ENCODE measurements around the gene SEPTIN1.
A peak's percentile ranks its signal among the peaks of the same experiment; 100 is the strongest.
"Not testable (repeated sequence)": the region's sequence is repeated elsewhere in the genome, so short reads cannot be mapped to it uniquely, and the experiment has no call there.

Gene SEPTIN1

DNA sequence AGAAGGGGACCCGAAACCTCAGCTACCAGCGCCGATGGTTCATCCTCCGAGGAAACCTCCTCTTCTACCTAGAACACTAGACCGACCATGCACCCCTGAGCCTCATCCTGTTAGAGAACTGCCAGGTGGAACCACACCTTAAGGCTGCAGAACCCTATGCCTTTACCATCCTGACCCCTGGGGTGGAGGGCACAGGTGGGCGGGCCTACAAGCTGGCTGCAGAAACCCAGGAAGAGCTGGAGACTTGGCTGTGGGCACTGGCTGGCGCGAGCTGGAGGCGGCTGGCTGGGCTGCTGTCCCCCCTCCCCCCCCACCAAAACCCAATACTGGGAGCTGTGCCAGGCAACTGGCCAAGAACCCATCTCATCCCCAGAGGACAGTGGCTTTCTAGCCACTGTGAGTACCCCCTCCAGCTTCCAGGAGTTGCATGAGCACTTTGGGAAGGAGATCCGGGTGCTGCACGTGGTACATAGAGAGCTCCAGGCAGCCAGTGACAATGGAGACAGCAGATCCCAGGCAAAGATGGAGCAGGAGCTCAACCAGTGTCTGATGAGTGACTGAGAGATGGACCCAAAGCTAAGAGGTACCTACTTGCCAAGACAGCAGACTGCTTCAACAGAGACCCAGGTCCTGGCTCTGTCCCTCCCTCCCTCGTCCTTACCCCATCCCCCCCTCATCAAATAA, 25.8 kb downstream of the SEPTIN1 start:
- no peak for DNase-seq

DNA sequence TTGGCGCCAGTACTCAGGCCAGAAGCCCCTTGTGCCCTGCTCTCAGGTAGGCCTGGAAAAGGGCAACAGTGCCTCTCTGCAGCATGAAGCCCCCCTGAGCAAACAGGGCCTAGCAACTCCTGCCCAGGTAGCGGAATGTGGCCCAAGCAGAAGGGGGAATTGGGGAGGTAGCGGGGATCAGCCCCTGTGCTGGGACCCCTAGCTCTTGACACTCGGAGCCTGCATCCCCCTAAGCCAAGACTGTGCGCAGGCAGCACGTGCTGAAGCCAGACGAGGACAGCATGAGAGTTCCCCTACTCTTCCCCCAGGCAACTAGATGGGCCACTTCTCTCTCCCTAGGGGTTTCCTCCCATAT, 26.4 kb downstream of the SEPTIN1 start:
- no peak for DNase-seq

DNA sequence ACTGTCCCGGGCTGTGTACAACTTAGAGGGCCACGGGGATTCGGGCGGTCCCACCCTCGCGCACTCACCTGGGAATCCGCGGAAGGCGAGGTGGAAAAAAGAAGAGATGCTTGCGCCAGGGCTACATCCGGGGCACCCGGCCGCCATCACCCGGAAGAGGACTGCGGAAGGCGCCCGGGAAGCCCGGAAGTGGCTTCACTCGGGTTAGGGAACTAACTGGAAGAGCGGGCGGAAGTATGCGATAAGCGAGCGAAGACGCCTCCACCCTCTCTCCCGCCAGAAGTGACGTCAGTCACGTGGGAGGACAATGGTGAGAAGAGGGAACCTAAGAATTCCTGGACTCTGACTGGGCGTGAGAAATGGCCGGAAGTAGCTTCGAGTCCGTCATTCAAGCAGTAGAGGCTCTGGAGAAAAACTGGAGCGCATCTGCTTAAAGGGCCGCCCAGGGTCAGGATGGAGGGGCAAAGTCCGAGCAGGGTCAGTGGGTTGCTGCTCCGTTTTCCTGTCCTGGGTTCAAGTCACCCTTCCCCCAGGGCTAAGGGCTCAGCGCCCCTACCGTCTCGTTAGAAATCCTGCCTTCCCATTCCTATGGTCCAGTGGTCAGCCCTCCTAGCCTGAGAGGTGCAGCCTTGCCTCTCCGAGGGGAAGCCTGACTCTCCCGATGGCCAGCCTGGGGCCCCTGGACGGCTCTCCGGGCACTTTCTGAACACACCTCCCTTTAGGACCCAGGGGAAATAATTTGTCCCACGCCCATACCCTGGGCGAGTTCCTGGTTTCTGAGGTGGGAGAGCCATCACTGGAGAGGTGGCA, 27.0 kb downstream of the SEPTIN1 start, which contains the start of gene CD2BP2:
Gene CD2BP2 (minus strand): TSS at position 165 of the 810 bp plus-strand sequence. CDS start 627 bp downstream, outside the sequence.
- DNase-seq, result peak; percentile 90

DNA sequence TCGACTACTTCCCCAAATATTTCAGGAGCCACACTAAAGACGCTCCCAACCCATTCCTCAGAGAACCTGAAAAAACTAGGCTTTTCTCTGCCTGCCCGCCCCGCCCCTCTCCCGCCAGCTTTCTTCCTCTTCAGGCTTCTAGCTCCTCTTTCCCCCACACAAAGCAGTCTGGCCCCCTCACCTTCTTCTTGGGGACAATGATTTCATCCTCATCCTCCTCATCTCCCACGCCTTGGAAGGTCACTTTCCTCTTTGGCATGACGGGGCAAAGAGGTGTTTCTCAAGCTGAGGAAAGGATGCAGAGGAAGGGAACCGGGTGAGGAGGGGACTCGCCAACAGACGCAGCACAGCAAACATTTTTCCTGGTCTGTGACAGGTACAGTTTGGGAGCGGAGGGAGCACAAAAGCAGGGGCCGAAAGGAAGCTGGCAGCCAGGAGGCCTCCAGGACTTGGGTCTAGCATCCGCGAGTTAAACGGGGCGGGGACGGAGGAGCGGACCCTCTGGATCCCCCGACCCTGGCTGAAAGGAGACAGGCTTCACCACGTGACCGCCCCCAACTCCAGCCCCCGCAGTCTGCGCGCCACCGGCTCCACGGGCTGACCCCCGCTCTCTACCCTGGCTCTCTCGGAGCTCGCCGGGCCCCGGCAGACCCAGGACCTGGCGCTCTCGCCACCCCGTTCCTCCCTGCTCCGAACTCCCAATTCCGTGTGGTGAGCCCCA, 27.8 kb downstream of the SEPTIN1 start:
- DNase-seq, result no peak

DNA sequence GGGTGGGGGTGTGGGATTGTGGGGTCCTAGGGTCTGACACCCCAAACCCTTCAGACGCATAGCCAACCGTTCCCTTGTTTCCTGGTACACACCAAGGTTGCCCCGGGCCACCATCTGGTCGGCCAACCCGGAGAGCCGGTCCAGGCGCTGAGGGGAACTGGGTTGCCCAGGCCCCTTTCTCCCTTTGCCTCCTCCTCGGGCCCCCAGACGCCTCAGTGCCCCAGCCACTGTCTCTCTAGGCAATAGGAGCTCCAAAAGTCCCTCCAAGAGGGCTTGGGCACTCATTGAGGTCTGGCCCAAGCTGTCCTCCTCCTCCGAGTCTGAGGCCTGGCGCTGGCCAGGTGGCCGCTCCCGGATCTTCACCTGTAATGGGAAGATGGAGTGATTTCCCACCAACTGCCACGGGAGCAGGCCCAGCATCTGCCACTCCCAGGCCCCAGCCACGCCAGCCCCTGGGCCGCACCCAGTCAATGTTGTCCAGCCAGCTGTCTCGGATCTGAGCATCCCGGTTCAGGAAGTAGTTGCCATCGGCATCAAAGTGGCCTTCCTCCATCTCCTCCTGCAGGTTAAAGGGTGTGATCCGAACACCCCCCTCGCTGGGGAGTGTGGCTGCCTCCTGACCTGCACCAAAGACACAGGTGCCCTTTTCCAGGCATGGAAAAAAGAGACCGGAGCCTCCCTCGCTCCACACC, 28.8 kb downstream of the SEPTIN1 start:
- DNase-seq, result no peak

DNA sequence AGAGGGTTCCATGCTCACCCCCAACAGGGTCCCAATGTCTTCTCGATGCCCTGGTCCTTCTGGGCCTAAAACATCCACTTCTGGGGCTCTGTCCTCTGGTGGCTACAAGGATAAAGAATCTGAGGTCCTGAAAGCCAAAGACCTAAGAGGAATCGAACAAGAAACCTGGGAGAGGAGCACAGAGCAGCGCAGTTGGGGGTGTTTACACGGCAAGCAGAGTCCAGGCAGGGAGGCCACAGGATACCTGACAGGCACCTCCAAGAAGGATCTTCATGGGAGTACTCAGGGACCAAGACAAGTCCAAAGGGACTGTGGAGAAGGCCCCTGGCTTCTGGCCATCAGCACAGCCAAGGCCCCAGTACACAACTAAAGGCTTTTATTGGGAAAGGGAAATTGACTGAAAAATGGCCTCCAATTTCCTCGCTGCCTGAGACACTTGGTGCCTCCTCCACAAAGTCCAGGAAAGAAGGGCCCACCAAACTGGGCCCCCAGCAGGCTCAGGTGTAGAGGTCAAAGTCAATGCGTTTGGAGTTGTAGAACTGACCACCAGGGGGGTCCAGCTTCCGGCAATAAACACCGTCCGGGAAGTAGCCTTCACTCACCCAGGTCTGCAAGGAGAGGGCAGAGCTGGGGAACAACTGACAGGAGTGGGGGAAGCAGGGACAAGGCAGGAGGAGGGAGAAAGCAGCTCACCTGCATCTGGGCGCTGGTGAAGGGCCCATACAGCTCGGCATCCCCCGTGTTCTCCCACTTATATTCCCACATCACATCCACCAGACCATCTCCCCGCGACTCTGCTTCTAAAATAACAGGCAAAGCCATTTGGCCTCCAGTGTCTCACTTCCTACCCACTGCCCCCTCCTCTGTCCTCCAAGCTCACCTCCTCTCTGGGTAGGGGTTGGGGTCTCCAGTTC, 29.6 kb downstream of the SEPTIN1 start:
- DNase-seq, result no peak

DNA sequence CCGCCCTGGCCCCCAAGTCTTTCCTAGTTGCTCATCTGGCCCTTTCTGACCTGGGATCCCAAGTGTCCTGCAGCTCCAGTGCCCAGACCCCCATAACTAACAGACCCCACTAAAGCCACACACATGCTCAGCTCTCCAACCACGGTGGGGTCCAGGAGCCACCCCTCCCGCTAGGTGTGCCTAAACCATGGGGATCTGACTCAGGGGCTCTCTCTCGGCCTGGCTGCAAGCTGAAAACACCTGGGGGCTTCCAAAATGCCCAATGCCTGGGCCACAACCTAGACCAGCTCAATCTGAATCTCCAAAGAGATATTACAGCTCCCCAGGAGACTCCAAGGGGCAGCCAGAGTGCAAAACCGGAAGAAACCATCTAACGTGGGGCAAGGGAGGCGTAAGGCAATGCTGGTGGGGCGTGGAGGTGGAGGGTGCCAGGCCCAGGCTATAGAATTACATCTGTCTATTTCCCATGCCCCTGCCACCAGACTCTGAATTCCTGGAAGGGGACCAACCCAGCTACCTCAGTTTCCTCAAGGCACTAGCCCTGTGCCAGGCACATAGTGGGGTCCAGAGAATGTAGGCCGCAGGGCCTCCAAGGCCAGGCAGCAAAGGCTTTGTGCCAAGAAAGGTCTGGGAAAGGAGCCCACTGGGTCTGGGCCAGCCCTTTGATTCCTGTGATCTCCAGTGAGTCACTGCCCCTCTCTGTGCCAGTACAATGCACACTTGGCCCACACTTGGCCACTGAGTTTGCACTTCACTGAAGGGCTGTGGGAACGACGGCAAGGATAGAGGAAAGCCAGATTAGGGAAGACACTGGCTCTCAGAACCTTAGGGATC, 30.6 kb downstream of the SEPTIN1 start:
- DNase-seq, result no peak

DNA sequence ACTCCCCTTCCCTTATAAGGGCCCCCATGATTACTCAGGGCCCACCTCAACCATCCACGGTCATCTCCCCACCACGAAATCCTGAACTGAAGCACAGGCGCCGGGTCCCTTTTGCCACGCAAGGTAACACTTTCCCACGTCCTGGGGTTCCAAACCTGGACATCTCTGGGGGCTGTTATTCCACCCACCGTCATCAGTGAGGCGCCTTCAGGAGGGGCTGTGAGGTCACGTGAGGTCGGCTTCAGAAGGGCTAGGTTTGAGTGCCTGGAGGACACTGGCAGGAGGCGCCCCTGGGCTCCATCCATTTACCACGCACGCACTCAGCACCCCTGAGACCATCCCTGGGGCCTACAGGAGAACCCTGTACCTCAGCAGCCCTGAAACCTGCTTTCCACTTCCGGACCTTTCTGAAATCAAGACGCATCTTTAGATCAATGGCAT, 31.3 kb downstream of the SEPTIN1 start:
- no peak for DNase-seq

DNA sequence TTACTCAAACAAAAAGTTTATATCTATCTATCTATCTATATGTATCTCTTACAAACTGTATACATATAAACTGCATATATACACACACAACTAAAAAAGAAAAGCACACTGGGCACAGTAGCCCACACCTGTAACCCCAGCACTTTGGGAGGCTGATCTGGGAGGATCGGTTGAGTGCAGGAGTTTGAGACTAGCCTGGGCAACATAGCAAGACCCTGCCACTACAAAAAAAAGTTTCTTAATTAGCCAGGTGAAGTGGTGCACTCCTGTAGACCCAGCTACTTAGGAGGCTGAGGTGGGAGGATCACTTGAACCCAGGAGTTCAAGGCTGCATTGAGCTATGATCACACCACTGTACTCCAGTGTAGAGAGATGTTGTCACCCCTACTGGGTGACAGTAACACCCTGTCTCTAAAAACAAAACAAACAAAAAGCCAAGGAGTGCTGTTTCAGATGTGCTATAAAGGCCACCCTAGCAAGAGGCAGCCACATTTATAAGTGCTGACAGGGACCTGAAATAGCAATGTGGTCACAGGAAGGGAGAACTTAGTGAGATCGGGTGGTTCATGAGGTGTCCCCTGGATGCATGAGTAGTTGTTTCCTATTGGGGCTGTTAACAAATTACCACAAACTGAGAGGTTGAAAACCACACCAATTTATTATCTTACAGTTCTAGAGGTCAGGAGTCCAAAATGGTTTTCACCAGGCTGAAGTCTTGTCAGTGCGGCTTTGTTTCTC, 32.1 kb downstream of the SEPTIN1 start:
- no peak for DNase-seq

DNA sequence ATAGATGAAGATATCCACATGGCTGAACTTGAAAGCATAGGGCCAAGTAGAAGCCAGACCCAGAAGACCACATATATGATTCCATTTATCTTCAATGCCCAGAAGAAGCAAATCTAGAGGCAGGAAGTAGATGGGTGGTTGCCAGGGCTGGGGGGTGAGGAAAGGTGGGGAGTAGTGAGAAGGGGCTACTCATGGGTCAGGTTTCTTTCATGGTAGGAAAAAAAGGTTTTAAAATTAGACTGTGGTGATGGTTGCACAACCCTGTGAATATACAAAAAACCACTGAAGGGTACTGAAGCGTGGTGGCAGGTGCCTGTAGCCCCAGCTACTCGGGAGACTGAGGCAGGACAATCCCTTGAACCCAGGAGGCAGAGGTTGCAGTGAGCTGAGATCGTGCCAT, 32.7 kb downstream of the SEPTIN1 start:
- no peak for DNase-seq

DNA sequence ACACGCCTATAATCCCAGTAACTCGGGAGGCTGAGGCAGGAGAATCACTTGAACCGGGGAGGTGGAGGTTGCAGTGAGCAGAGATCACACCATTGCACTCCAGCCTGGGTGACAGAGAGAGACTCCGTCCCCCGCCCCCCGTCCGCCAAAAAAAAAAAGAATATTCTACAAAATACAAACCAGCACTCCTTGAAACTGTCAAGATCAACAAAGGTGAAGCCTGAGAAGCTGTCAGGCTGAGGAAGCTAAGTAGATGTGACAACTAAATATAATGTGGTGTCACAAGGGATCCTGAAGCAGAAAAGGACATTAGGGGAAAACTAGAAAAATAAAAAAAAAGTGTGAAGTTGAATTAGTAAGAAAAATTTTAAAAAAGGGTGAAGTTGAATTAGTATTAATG, 33.4 kb downstream of the SEPTIN1 start:
- no peak for DNase-seq

DNA sequence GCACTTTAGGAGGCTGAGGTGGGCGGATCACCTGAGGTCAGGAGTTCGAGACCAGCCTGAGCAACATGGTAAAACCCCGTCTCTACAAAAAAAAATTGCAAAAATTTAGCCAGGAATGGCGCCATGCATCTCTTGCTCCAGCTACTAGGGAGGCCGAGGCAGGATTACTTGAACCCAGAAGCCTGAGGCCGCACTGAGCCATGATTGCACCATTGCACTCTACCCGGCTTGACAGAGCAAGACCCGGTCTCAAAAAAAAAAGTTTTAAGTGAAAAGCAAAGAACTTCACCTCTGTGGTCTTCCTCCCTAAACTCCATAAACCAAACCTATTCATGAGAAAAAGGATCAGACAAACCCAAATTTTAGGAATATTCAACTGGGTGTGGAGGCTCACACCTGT, 34.2 kb downstream of the SEPTIN1 start:
- DNase-seq, result no peak

DNA sequence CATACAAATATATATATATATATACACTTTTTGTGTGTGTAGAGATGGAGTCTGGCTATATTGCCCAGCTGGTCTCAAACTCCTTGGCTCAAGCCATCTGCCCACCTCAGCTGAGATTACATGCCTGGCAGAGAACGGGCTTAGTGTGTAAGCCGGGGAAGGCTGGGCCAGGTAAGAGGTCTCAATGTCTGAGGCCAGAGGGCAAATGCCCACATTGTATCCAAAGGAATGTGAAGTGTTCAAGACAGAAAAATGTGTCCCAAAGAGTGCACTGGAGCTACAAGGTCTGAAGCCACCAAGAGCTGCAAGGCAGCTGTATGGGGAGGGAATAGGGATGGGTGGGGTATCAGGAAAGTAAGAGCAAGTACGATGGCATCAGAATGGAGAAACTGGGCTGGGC, 36.1 kb downstream of the SEPTIN1 start:
- no peak for DNase-seq

DNA sequence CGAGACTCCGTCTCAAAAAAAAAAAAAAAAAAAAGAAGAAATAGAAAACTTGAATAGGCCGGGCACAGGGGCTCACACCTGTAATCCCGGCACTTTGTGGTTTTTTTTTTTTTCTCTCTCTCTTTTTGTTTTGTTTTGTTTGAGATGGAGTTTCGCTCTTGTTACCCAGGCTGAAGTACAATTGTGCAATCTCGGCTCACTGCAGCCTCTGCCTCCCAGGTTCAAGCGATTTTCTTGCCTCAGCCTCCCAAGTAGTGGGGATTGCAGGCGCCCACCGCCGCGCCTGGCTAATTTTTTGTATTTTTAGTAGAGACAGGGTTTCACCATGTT, 38.9 kb downstream of the SEPTIN1 start:
- DNase-seq, result not testable (repeated sequence)

DNA sequence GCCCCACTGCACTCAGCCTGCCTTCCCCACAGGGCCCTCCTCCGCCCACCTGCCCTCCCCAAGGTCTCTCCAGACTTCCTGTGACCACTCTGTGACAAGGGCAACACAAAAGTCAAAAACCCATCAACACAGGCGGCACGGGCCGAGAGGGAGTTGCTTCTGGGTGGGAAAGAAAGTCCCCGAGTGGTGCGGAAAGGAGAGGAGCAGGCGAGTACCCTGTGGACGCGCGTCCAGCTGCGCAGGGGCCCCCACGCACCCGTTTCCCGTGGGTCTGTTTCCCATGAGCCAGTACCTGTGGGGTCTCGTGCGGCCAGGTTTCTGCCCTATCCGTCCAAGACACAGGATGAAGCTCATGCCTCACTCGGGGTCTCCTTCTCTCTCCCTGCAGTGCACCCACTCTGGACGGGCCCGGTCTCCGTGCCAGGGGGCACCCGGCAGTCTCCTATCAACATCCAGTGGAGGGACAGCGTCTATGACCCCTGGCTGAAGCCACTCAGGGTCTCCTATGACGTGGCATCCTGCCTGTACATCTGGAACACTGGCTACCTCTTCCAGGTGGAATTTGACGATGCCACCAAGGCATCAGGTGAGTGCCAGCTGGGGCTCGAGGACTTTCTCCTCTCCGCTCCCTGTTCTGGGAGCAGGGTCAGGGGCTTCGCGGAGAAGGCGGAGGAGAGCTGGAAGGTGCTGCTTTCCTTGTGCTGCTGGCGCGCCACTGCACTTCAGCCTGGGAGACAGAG, 39.4 kb downstream of the SEPTIN1 start:
- DNase-seq, result no peak

DNA sequence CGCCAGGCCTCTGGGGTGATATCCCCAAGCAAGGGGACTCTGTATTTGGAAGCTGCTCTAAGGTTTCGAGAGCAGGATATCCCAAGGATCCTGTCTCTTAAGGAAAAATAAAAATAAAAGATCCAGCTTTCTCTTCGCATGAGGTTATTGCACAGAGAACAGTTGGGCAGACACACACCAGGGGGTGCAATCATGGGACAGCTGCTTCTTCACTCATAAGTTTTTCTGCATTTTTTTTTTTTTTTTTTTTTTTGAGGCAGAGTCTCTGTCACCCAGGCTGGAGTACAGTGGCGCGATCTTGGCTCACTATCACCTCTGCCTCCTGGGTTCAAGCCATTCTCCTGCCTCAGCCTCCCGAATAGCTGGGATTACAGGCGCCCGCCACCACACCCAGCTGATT, 40.4 kb downstream of the SEPTIN1 start:
- DNase-seq, result not testable (repeated sequence)

DNA sequence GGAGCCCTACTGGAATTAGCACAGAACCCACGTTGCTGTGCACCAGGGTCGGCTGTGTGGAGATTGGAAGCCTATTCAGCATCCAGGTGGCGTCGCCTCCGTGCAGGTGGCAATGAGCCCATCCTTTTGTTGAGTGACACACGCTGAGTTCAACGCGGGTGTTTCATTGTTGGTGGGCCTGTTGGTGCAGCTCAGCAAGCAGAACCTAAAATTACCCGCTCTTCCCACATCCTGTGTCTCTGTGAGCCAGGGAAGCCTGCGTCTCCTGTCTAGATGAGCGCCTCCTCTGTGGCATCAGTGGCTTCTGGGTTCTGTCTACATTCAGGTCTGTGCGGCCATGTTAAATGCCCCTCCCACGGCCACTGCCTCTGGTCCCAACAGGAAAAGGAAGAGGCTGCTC, 41.7 kb downstream of the SEPTIN1 start:
- DNase-seq, result no peak

DNA sequence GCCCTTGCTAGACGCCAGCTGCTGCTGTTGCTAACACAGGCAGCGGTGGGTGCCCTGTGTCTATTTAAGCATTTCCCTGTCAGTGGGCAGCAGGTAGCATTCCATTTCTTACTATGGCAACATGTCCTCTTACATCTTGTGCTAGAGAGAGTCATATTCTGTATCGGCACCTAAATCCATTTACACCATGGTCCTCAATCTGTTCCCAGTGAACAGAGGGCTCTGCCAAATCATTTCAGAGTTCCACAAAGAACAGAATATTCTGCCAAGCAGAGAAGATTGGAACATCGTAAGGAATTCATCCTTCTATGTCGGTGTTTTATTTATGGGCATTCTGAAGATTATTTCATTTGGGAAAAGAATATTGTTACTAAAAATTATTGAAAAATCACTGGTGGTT, 43.6 kb downstream of the SEPTIN1 start:
- not testable (repeated sequence) for DNase-seq

DNA sequence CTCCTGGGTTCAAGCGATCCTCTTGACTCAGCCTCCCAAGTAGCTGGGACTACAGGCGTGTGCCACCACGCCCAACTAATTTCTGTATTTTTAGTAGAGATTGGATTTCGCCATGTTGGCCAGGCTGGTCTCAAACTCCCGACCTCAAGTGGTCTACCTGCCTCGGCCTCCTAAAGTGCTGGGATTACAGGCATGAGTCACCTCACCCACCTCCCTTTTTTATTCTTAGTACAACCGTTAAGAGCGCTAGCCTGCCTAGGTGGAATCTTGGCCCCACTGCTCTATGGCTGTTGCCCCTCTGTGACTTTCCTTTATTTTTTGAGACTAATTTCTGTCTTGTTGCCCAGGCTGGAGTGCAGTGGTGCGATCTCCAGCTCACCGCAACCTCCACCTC, 44.4 kb downstream of the SEPTIN1 start:
- not testable (repeated sequence) for DNase-seq

Data from NCI-H1694 treated with DMSO at 0.1 percent for 48 hours (cell line).